Keratinocyte (primary cell): ENCODE measurements around the gene ASTN2. TPM values are rescaled to one million over a fixed set of nuclear protein-coding genes. Genes with fewer than 3 reads are reported as not detected.
A peak's percentile ranks its signal among the peaks of the same experiment; 100 is the strongest.

Experiments used
- DNase-seq: peaks from one replicate; pipeline ENCODE4 v3.0.0-alpha.2; 2011; ENCODE audit warnings: low read depth, missing footprints, low spot score
- FAIRE-seq: peaks from 2 replicates; lab custom pipeline; 2011; peaks lifted over from hg19 to GRCh38; lab: Jason Lieb, UNC
- H2AFZ ChIP-seq: 2 replicates; pipeline ENCODE4 v1.6.0; 2012; ENCODE audit warnings: low read length, control low read depth, inconsistent platforms; ENCODE audit not compliant: control insufficient read depth
- H3K27ac ChIP-seq: 2 replicates; pipeline ENCODE4 v1.5.1; 2011; ENCODE audit warnings: low read length; ENCODE audit not compliant: control insufficient read depth, insufficient read depth
- H3K27me3 ChIP-seq: 3 replicates; pipeline ENCODE4 v1.6.0; 2011; ENCODE audit warnings: low read length; ENCODE audit not compliant: control insufficient read depth, insufficient read depth; ENCODE audit errors: extremely low read depth
- H3K36me3 ChIP-seq, 2 experiments: 2 replicates in 1 of 2; 3 replicates in 1 of 2; pipeline ENCODE4 v1.5.1; 2011; ENCODE audit warnings: low read length in 2 of 2, mild to moderate bottlenecking in 1 of 2; ENCODE audit not compliant: control insufficient read depth in 2 of 2, insufficient read depth in 2 of 2; ENCODE audit errors: extremely low read depth in 1 of 2
- H3K4me1 ChIP-seq: 3 replicates; pipeline ENCODE4 v1.5.1; 2011; ENCODE audit warnings: low read length; ENCODE audit not compliant: control insufficient read depth, insufficient read depth; ENCODE audit errors: extremely low read depth
- H3K4me2 ChIP-seq: 3 replicates; pipeline ENCODE4 v1.6.0; 2011; ENCODE audit warnings: low read depth, low read length; ENCODE audit not compliant: control insufficient read depth, insufficient read depth; ENCODE audit errors: extremely low read depth
- H3K4me3 ChIP-seq, 3 experiments: fragments of 200-600 bp in 1 of 3; sonication (generic) in 1 of 3; 2 replicates in 2 of 3; 3 replicates in 1 of 3; pipeline ENCODE4 v1.5.1; 2011 to 2016; ENCODE audit warnings: low read length in 3 of 3, mild to moderate bottlenecking in 3 of 3, control low read depth in 2 of 3, inconsistent platforms in 1 of 3, low read depth in 1 of 3, mixed read lengths in 1 of 3, mixed run types in 1 of 3, moderate library complexity in 1 of 3; ENCODE audit not compliant: control insufficient read depth in 2 of 3, insufficient read depth in 2 of 3; ENCODE audit errors: extremely low read depth in 1 of 3
- H3K79me2 ChIP-seq: 2 replicates; pipeline ENCODE4 v1.6.0; 2012; ENCODE audit warnings: low read length; ENCODE audit not compliant: control insufficient read depth, insufficient read depth
- H3K9ac ChIP-seq: 3 replicates; pipeline ENCODE4 v1.6.0; 2011; ENCODE audit warnings: low read length; ENCODE audit not compliant: control insufficient read depth, insufficient read depth; ENCODE audit errors: extremely low read depth
- H3K9me1 ChIP-seq: 3 replicates; pipeline ENCODE4 v1.6.0; 2011; ENCODE audit warnings: low read length; ENCODE audit not compliant: control insufficient read depth, insufficient read depth; ENCODE audit errors: extremely low read depth
- H3K9me3 ChIP-seq: 2 replicates; pipeline ENCODE4 v1.5.1; 2012; ENCODE audit warnings: low read depth, low read length; ENCODE audit not compliant: control insufficient read depth
- H4K20me1 ChIP-seq: 3 replicates; pipeline ENCODE4 v1.6.0; 2011; ENCODE audit warnings: low read length; ENCODE audit not compliant: control insufficient read depth, insufficient read depth; ENCODE audit errors: extremely low read depth
- EZH2 ChIP-seq: IDR thresholded peaks from one replicate; pipeline ENCODE4 v1.6.1; 2012; ENCODE audit warnings: inconsistent platforms, mild to moderate bottlenecking, low read length, moderate library complexity
- dilution Hi-C: fragments of 300-500 bp; cut with MboI; formaldehyde crosslinking; loops from one replicate; pipeline ENCODE4 v1.7.0; 2020; ENCODE audit warnings: low sequenced_read_pairs; ENCODE audit not compliant: extremely low pct_ligation_motif_present
- polyA plus RNA-seq, 5 experiments: library from polyadenylated mRNA; depleted of rRNA in 3 of 5; stranded (reverse) in 3 of 5; stranded (forward) in 1 of 5; unstranded in 1 of 5; fragments of >200 nt; gene quantifications; 1 replicate in 1 of 5; 2 replicates in 3 of 5; 3 replicates in 1 of 5; pipeline versions ENCODE4 v1.2.1 to v1.2.3, GENCODE V29; 2011 to 2012; ENCODE audit warnings: missing spikeins in 2 of 5, low read depth in 1 of 5, low replicate concordance in 1 of 5
- TF ChIP-seq, protein P1 (sequence below), 3 experiments: IDR thresholded peaks in 1 of 3; conservative IDR thresholded peaks in 1 of 3; optimal IDR thresholded peaks in 1 of 3; 2 replicates in 2 of 3; 3 replicates in 1 of 3; pipeline versions ENCODE3 to v1.5.1; 2011; ENCODE audit warnings: low read length in 3 of 3, mild to moderate bottlenecking in 3 of 3, moderate library complexity in 2 of 3, control low read depth in 1 of 3, inconsistent platforms in 1 of 3; ENCODE audit not compliant: insufficient read depth in 2 of 3; ENCODE audit errors: extremely low read depth in 1 of 3

ASTN2 gene
- polyA plus RNA-seq, 1 donor (not counting 4 experiments of a cell fraction or from before 2014, with no cell fraction given): 0.31 TPM

DNA sequence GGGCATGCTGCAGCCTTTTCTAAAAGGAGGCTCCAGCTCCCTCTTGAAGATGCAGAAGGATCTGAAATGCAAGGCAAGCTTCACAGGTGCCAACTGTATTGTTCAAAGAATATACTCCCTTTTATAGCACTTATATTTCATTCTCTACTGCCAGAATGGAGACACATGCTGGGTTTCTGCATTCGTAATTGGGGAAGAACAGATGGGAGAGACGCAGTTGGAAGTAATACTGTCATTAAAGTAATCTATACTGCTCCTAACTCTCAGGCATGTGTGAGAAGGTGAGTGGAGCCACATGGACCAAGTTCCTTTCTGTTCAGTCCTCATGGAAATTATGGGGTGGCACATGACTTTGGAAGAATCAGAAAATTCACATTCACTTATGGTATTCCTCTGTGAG lies 501.3 kb downstream of the ASTN2 start:
- H2AFZ ChIP-seq: no peak overlapping the region
- DNase-seq (no peak), FAIRE-seq (no peak)
- TF ChIP-seq EZH2: no peak
- TF ChIP-seq, protein P1, sequence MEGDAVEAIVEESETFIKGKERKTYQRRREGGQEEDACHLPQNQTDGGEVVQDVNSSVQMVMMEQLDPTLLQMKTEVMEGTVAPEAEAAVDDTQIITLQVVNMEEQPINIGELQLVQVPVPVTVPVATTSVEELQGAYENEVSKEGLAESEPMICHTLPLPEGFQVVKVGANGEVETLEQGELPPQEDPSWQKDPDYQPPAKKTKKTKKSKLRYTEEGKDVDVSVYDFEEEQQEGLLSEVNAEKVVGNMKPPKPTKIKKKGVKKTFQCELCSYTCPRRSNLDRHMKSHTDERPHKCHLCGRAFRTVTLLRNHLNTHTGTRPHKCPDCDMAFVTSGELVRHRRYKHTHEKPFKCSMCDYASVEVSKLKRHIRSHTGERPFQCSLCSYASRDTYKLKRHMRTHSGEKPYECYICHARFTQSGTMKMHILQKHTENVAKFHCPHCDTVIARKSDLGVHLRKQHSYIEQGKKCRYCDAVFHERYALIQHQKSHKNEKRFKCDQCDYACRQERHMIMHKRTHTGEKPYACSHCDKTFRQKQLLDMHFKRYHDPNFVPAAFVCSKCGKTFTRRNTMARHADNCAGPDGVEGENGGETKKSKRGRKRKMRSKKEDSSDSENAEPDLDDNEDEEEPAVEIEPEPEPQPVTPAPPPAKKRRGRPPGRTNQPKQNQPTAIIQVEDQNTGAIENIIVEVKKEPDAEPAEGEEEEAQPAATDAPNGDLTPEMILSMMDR (optimal IDR thresholded peaks at IDR 0.05 in 1 of 3, IDR thresholded peaks at IDR 0.05 in 1 of 3, conservative IDR thresholded peaks at IDR 0.05 in 1 of 3; ENCODE audit: extremely low read depth in 1 of 3, insufficient read depth in 2 of 3, low read length in 3 of 3): no peak
- H3K27ac ChIP-seq: no peak overlapping the region
- dilution Hi-C loops: no loop called here
- H4K20me1 ChIP-seq: no peaks in the 10 kb centered on the region
- H3K9ac ChIP-seq: no peak overlapping the region
- H3K4me2 ChIP-seq: no peak overlapping the region
- no peaks in the 10 kb centered on the region for H3K79me2 ChIP-seq
- no peaks in the 10 kb centered on the region for H3K4me1 ChIP-seq
- no peaks in the 10 kb centered on the region for H3K9me3 ChIP-seq
- H3K27me3 ChIP-seq: no peaks in the 10 kb centered on the region
- H3K4me3 ChIP-seq: no peak overlapping the region
- no peaks in the 10 kb centered on the region for H3K9me1 ChIP-seq
- no peaks in the 10 kb centered on the region for H3K36me3 ChIP-seq

- TF ChIP-seq, protein P1 (optimal IDR thresholded peaks at IDR 0.05 in 1 of 3, IDR thresholded peaks at IDR 0.05 in 1 of 3, conservative IDR thresholded peaks at IDR 0.05 in 1 of 3; ENCODE audit: extremely low read depth in 1 of 3, insufficient read depth in 2 of 3, low read length in 3 of 3): peak in 2 of 3 experiments; percentile 14 to 57
- no peak for TF ChIP-seq EZH2
These were observed 504.7 kb downstream of the ASTN2 start for GRCh38 chr9:116910201-116910600.

More at GRCh38 chr9:116910201-116910600, 504.7 kb downstream of the ASTN2 start:
- no peaks in the 10 kb centered on the region for H4K20me1 ChIP-seq
- DNase-seq (no peak), FAIRE-seq (no peak)
- no peaks in the 10 kb centered on the region for H3K27me3 ChIP-seq
- H3K4me2 ChIP-seq: no peak overlapping the region
- no peaks in the 10 kb centered on the region for H3K9me3 ChIP-seq
- H2AFZ ChIP-seq: no peak overlapping the region
- peaks cover 2% of the 10 kb centered on the region for H3K9me1 ChIP-seq
- H3K79me2 ChIP-seq: no peaks in the 10 kb centered on the region
- H3K27ac ChIP-seq: no peak overlapping the region
- H3K4me1 ChIP-seq: no peaks in the 10 kb centered on the region
- H3K36me3 ChIP-seq: no peaks in the 10 kb centered on the region
- no peak overlapping the region for H3K9ac ChIP-seq
- dilution Hi-C loops: no loop called here
- H3K4me3 ChIP-seq: no peak overlapping the region
